Measurements from ENCODE around the gene GPR149. TPM values are rescaled to one million over a fixed set of nuclear protein-coding genes. Genes with fewer than 3 reads are reported as not detected.

GPR149 gene
- total and polyA plus RNA-seq, 2 of the 8 experiments (the other 6 are each of a cell fraction or from before 2014, with no cell fraction given), result not detected

GRCh38 chr3:154361099-154361498 lies 68.9 kb downstream of the GPR149 start:
- no peak overlapping the region for H3K56ac ChIP-seq (replicated peaks; ENCODE audit: insufficient read length, low read depth, low read length)
- CTCF ChIA-PET (ENCODE audit: partially characterized antibody), result no interaction called here
- 93% methylated on average over 1 of the region's 1 CpG; no CpG with 5 or more reads in 1 of the 2 experiments for WGBS, 2 experiments (ENCODE audit: extremely low coverage in 1 of 2, insufficient coverage in 1 of 2, insufficient read length in 1 of 2, insufficient replicate concordance in 2 of 2, low coverage in 1 of 2, low lambda C conversion rate in 2 of 2, missing lambda C conversion rate in 1 of 2)
- TF ChIP-seq CBX8 (IDR thresholded peaks at IDR 0.05; ENCODE audit: borderline replicate concordance, low read depth, low read length), result no peak

More at GRCh38 chr3:154361099-154361498, 68.9 kb downstream of the GPR149 start:
- no peak overlapping the region for H2AK5ac ChIP-seq (ENCODE audit: low read depth, low read length)
- H3K27ac ChIP-seq (ENCODE audit: low read depth, low read length), result no peak overlapping the region
- H3K4ac ChIP-seq (replicated peaks; ENCODE audit: insufficient read length, low read depth, low read length), result no peak overlapping the region
- H2AFZ ChIP-seq (ENCODE audit: low read length), result no peak overlapping the region
- no peak overlapping the region for H3K14ac ChIP-seq (ENCODE audit: insufficient read length)
- DNase-seq (ENCODE audit: low read depth in 1 of 2, low spot score in 2 of 2) (no peak), FAIRE-seq (no peak)
- H4K20me1 ChIP-seq (replicated peaks in 1 of 2; ENCODE audit: control insufficient read depth in 1 of 2, insufficient read depth in 2 of 2, low read length in 2 of 2), result no peaks in the 10 kb centered on the region
- H2BK12ac ChIP-seq (ENCODE audit: low read depth, low read length), result no peak overlapping the region
- no peak overlapping the region for H3K18ac ChIP-seq (ENCODE audit: extremely low read depth, low read length)
- H3K36me3 ChIP-seq (ENCODE audit: control insufficient read depth in 2 of 4, insufficient read depth in 4 of 4, low read length in 3 of 4), result no peaks in the 10 kb centered on the region
- H2BK20ac ChIP-seq (ENCODE audit: low read length), result no peak overlapping the region
- no peak overlapping the region for H3K9ac ChIP-seq (replicated peaks in 1 of 4; ENCODE audit: extremely low read depth in 1 of 4, low read depth in 3 of 4, low read length in 3 of 4)
- H3K27me3 ChIP-seq (replicated peaks in 1 of 4; ENCODE audit: control insufficient read depth in 3 of 4, extremely low read depth in 1 of 4, insufficient read depth in 3 of 4, low read length in 3 of 4), result peaks cover 0 to 3% (median 0%) of the 10 kb centered on the region in 4 experiments; a peak in 1 of 7 replicates
- no peaks in the 10 kb centered on the region for H3K4me1 ChIP-seq (replicated peaks in 1 of 4; ENCODE audit: control insufficient read depth in 3 of 4, insufficient read depth in 4 of 4, low read length in 3 of 4)
- no peak overlapping the region for H2BK120ac ChIP-seq (replicated peaks; ENCODE audit: low read depth, low read length)
- no peak overlapping the region for H2BK5ac ChIP-seq (ENCODE audit: low read depth, low read length)
- H3K4me2 ChIP-seq (ENCODE audit: insufficient read depth in 1 of 2, low read depth in 2 of 2, low read length in 2 of 2), result no peak overlapping the region
- H2BK15ac ChIP-seq (ENCODE audit: low read length), result no peak overlapping the region
- no peak overlapping the region for H4K91ac ChIP-seq (replicated peaks; ENCODE audit: insufficient read length, low read length)
- POLR2A ChIA-PET (ENCODE audit: partially characterized antibody), result no interaction called here
- H3K79me1 ChIP-seq (ENCODE audit: low read depth, low read length), result no peaks in the 10 kb centered on the region
- no peak overlapping the region for H3K23ac ChIP-seq (ENCODE audit: insufficient read length)
- H4K8ac ChIP-seq (ENCODE audit: extremely low read depth, insufficient read depth, low read length), result no peak overlapping the region
- no peak overlapping the region for H4K5ac ChIP-seq (ENCODE audit: insufficient read length, low read depth, low read length)
- H3K9me3 ChIP-seq (ENCODE audit: insufficient read depth in 2 of 2, low read depth in 1 of 2, low read length in 1 of 2), result no peaks in the 10 kb centered on the region
- no peaks in the 10 kb centered on the region for H3K79me2 ChIP-seq (ENCODE audit: control insufficient read depth in 1 of 2, insufficient read depth in 2 of 2, low read length in 2 of 2)
- no peaks in the 10 kb centered on the region for H3K23me2 ChIP-seq (ENCODE audit: low read depth, low read length)
- H3K4me3 ChIP-seq (ENCODE audit: extremely low read depth in 1 of 4, insufficient read depth in 2 of 4, low read depth in 3 of 4, low read length in 4 of 4), result no peak overlapping the region

All from H1 (cell line).